Measurements from ENCODE around the gene SCAF1. TPM values are rescaled to one million over a fixed set of nuclear protein-coding genes. Genes with fewer than 3 reads are reported as not detected.
"Not testable (repeated sequence)": the region's sequence is repeated elsewhere in the genome, so short reads cannot be mapped to it uniquely, and the experiment has no call there.

The SCAF1 gene
- total RNA-seq, 2 donors from 2014 or later: 47.9 to 80.8 TPM

- Histone ChIP-seq H3K9me3 (no peaks in the 10 kb centered on the region), H3K4me1 (replicated peaks) (peaks cover 6% of the 10 kb centered on the region), H3K36me3 (peaks cover 13 to 17% of the 10 kb centered on the region in 2 donors), H3K27ac (no peak overlapping the region), H3K27me3 (replicated peaks; ENCODE audit: insufficient read depth) (no peaks in the 10 kb centered on the region), H3K4me3 (no peak overlapping the region)
- DNase-seq (ENCODE audit: low spot score): no peak
- TF ChIP-seq CTCF (IDR thresholded peaks at IDR 0.05) (no peak), POLR2AphosphoS5 (IDR thresholded peaks at IDR 0.05) (no peak), POLR2A (IDR thresholded peaks at IDR 0.05) (no peak)
- WGBS: 94% methylated on average over 7 of the region's 7 CpGs
- intact Hi-C loops (cut with DNase I): no loop called here
Observed at GRCh38 chr19:49616945-49617344, 25.1 kb upstream of the SCAF1 start.

- H3K36me3 ChIP-seq: peaks cover 13 to 17% of the 10 kb centered on the region in 2 donors
- 93% methylated on average over 13 of the region's 13 CpGs for WGBS
- H3K27me3 ChIP-seq (replicated peaks; ENCODE audit: insufficient read depth); intact Hi-C loops (cut with DNase I); H3K27ac ChIP-seq; H3K9me3 ChIP-seq; H3K4me1 ChIP-seq (replicated peaks); DNase-seq (ENCODE audit: low spot score); H3K4me3 ChIP-seq: not testable (repeated sequence)
Observed at GRCh38 chr19:49617860-49618259, 24.1 kb upstream of the SCAF1 start.

GRCh38 chr19:49624967-49625910 is 16.8 kb upstream of the SCAF1 start:
- Histone ChIP-seq H3K27ac (no peak overlapping the region), H3K4me1 (replicated peaks) (no peaks in the 10 kb centered on the region), H3K9me3 (no peaks in the 10 kb centered on the region), H3K27me3 (replicated peaks; ENCODE audit: insufficient read depth) (no peaks in the 10 kb centered on the region), H3K36me3 (peaks cover 4 to 5% of the 10 kb centered on the region in 2 donors), H3K4me3 (no peak overlapping the region)
- intact Hi-C loops (cut with DNase I): no loop called here
- TF ChIP-seq CTCF (IDR thresholded peaks at IDR 0.05) (no peak), POLR2A (IDR thresholded peaks at IDR 0.05) (no peak), POLR2AphosphoS5 (IDR thresholded peaks at IDR 0.05) (no peak)
- DNase-seq (ENCODE audit: low spot score): no peak
- 78% methylated on average over 24 of the region's 27 CpGs for WGBS

- DNase-seq (ENCODE audit: low spot score): no peak
- TF ChIP-seq CTCF (IDR thresholded peaks at IDR 0.05): no peak
- no peak for TF ChIP-seq POLR2A (IDR thresholded peaks at IDR 0.05)
- no peak for TF ChIP-seq POLR2AphosphoS5 (IDR thresholded peaks at IDR 0.05)
- Histone ChIP-seq H3K4me3 (no peak overlapping the region), H3K9me3 (no peaks in the 10 kb centered on the region), H3K36me3 (peaks cover 0 to 5% of the 10 kb centered on the region in 2 donors), H3K27me3 (replicated peaks; ENCODE audit: insufficient read depth) (no peaks in the 10 kb centered on the region), H3K27ac (no peak overlapping the region), H3K4me1 (replicated peaks) (peaks cover 5% of the 10 kb centered on the region)
- intact Hi-C loops (cut with DNase I): no loop called here
- 67% methylated on average over 11 of the region's 11 CpGs for WGBS
Observed at GRCh38 chr19:49626226-49626625, 15.8 kb upstream of the SCAF1 start.

GRCh38 chr19:49629659-49630058 is 12.3 kb upstream of the SCAF1 start:
- H3K36me3 ChIP-seq: peaks cover 0 to 5% of the 10 kb centered on the region in 2 donors
- 91% methylated on average over 9 of the region's 9 CpGs for WGBS
- H3K27ac ChIP-seq: no peak overlapping the region
- no peaks in the 10 kb centered on the region for H3K9me3 ChIP-seq
- no peak for DNase-seq (ENCODE audit: low spot score)
- H3K27me3 ChIP-seq (replicated peaks; ENCODE audit: insufficient read depth): no peaks in the 10 kb centered on the region
- H3K4me1 ChIP-seq (replicated peaks): peaks cover 5% of the 10 kb centered on the region
- intact Hi-C loops (cut with DNase I): no loop called here
- no peak overlapping the region for H3K4me3 ChIP-seq
- TF ChIP-seq POLR2AphosphoS5 (IDR thresholded peaks at IDR 0.05) (no peak), CTCF (IDR thresholded peaks at IDR 0.05) (no peak), POLR2A (IDR thresholded peaks at IDR 0.05) (no peak)

All from prostate gland (tissue), 2 donors.